AG08395 (cell line): ENCODE results near the gene SEC63.
A peak's percentile ranks its signal among the peaks of the same experiment; 100 is the strongest.
"Not testable (repeated sequence)": the region's sequence is repeated elsewhere in the genome, so short reads cannot be mapped to it uniquely, and the experiment has no call there.

Source experiments
- DNase-seq: peaks from one replicate; pipeline ENCODE4 v3.0.0; 2012; ENCODE audit warnings: mixed read lengths, low spot score

SEC63 gene

DNA sequence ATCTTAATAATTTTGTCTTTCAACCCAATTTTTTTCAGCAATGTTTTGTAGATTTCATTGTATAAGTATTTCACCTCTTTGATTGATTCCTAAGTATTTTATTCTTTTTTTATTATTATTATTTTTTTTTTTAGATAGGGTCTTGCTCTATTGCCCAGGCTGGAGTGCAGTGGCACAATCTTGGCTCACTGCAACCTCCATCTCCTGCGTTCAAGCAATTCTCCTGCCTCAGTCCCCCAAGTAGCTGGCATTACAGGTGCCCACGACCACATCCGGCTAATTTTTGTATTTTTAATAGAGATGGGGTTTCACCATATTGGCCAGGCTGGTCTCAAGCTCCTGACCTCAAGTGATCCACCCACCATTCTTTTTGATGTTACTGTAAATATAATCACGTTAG is 97.0 kb downstream of the SEC63 start:
- not testable (repeated sequence) for DNase-seq

GRCh38 chr6:107860144-107860543 is 97.9 kb downstream of the SEC63 start:
- DNase-seq: not testable (repeated sequence)

DNA sequence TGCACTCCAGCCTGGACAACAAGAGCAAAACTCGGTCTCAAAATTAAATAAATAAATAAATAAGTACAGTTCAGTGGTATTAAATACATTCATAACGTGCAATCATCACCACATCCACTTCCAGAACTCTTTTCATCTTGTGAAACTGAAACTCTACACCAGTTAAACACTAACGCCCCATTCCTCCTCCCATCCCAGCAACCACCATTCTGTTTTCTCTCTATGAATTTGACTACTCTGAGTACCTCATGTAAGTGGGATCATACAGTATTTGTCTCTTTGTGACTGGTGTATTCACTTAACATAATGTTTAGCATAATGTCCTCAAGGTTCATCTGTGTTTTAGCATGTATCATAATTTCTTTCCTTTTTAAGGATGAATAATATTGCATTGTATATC is 104.8 kb downstream of the SEC63 start:
- DNase-seq: no peak

GRCh38 chr6:107849325-107849724 is 108.7 kb downstream of the SEC63 start:
- DNase-seq: no peak

DNA sequence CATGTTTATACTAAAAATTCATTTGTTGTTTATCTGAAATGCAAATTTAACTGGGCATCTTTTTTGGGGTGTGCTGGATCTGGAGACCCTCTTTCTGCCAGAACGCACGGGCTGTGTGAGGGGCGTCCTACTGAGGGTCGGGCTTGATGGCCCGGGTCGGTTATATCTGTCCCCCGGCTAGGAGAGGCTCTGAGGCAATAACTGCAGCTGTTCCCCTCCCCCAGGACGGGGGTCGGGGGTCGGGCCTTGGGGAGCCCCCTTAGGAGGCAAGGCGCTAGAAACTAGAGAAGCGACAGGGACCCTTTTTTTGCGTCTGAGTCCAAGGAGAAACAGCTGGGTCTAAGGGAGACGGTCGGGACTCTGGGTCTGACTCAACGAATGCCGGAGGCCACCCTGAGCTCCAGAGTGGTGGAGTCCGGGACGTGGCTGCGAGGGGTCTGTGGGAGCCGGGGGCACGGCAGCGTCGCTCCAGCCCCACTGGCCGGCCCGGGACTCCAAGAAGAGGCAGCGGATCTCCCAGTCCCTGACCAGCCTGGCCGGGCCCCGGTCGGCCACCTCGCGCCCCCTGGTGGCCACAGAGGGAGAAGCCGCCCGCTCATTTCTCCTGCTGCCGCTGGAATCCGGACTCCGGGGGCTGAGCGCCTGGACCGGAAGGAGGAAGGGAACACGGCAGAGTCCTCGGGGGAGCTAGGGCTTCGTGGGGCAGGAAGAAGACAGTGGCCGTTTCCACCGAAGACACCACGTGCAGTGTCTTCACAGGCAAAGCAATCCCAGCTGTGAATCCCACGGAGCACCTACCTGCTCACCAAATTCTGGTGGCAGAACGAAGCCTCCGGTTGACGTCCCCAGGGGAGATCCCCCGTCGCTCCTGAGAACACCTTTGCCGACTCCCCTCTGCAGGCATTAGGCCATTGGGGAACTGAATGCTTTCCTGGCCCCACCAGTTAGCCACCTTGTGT is 109.9 kb downstream of the SEC63 start:
- DNase-seq: peak; percentile 92

DNA sequence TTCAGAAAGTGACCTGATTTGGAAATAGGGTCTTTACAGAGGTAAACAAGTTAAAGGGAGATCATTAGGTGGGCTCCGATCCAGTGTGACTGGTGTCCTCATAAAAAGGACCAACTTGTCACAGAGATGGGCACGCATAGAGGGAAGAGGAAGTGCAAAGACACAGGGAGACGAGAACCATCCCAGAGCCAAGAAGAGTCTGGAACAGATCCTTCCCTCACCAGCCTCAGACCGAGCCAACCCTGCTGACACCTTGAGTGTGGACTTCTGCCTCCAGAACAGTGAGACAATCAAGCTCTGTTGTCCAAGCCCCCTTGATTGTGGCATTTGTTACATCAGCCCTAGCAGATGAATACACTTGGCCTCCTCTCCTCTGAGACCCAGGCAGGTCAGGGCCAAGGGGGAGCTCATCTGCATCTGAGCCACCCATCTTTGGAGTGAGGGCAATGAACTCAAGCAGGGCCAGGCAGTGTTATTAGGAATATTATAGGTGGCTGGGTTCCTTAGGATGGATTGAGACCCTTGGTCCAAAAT is 111.7 kb downstream of the SEC63 start:
- DNase-seq: no peak

GRCh38 chr6:107845777-107846176 is 112.2 kb downstream of the SEC63 start:
- no peak for DNase-seq

- no peak for DNase-seq
Observed at GRCh38 chr6:107843400-107843799, 114.6 kb downstream of the SEC63 start.

DNA sequence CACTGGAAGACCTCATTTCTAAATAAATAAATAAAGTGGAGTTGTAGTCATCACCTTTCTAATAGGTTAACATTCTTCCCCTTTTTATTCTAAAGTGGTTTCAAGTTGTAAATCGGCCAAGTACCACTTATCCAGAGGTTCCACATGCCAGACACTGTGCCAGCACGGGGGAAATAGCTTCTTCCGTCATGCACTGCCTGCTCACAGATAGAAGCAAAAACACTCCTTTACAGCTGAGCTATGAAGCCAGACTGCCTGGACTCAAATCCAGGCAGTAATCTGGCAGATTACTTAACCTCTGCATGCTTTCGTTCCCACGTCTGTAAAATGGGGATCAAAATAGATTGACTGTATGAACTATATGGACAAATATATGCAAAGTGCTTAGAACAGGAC is 116.7 kb downstream of the SEC63 start:
- DNase-seq: no peak

DNA sequence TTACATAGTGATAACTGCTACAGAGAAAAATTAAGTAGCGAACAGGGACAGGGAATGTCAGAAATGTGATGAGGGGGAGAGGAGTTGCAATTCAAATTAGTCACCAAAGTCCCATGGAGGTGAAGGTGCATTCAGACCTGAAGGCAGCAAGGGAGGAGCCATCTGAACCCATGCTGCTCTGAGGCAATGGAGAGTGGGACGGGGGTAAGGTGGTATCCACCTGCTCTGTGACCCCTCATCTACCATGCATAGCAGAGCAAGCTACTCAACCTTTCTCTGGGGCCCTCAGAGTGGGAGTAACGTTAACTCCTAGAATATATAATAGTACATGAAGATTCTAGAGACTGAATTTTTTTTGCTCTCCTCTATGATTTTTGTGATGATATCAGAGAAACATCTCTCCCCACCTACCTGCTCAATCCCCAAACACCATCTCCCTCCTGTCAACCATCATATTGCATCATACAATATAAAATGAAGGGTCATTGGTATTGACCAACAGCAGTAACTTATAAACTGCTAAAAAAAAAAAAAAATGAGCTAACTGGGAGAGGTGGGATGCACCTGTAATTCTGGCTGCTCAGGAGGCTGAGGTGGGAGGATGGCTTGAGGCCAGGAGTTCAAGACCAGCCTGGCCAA is 117.3 kb downstream of the SEC63 start:
- DNase-seq: no peak

- no peak for DNase-seq
Observed at GRCh38 chr6:107833136-107833535, 124.9 kb downstream of the SEC63 start.

DNA sequence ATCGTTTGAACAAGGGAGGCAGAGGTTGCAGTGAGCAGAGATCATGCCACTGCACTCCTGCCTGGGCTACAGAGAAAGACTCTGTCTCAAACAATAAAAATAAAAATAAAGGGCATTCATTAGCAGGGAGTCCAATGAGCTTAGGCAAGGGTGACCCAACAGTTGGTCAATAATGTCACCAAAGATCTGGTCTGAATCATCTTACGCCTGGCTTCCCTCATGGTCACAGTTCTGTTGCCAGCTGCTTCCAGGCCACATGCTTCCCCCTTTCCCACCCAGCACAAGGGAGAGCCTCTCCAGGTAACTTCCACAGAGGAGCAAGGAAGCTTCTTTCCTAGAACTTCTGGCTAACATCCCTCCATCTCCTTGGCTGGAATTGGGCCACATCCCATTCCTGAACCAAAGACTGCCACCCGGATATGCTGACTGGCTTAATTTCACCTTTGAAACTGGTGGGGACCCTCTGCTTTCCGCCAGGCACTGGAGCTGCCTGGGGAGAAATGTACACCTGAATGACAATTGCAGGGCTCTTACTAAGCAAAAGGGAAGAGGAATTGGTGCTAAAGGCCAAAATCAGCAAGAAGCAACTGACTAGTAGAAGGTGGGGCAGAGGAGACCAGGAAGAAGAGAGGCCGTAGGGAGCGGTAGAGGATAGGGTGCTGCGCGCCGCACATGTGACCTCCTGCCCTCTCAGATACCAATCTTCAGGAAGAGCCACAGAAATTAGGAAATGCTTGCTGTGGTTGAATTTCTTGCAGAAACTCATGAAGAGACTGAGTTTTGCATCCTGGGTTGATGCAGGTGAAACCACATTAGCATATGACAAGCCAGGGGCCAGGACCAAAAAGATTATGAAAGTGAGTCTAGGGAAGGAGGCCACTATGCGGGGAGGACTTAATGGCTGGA is 125.6 kb downstream of the SEC63 start:
- no peak for DNase-seq

DNA sequence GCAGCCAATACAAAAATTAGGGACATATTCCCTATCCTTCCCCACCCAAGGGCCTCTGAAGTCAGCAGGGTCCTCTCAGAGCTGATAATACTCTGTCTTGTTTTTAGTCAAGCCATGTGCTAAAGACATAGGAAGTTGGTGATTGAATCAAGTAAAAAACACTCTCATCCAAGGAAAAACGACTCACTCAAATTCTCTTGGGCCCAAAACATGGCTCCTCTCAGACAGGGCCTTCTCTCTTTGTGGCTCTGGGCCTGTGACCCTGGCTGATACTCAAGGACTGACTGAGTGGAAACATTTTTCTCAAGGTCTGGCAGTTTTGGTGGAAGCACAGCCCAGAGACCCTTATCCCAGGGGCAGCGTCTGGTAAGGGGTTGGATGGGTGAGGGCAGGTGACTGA is 127.9 kb downstream of the SEC63 start:
- DNase-seq: no peak

GRCh38 chr6:107827541-107827940 is 130.5 kb downstream of the SEC63 start:
- no peak for DNase-seq

DNA sequence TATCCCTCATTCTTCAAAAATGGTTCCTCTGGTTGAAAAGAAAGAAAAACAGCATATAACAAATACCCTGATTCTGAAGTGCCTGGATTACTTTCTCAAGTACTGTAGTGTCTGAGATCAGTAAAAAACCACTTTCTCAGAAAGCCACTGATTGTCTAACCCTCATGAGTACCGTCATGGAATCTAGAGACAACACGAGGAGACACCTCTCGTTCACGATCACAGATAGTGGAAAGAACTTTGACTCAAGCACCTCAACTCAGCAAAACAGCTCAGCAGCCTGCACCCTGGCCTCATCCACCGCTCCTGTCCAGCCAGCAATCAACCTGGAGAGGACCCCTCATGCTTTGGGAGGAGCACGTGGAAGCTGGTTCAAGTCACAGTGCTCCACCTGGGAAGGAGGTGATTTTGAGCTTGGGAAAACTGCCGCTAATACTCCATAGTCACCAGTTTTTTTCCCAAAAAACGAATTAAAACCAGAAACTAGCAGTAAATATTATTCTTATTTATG is 134.9 kb downstream of the SEC63 start:
- DNase-seq: no peak

- no peak for DNase-seq
Observed at GRCh38 chr6:107822176-107823046, 135.6 kb downstream of the SEC63 start.

DNA sequence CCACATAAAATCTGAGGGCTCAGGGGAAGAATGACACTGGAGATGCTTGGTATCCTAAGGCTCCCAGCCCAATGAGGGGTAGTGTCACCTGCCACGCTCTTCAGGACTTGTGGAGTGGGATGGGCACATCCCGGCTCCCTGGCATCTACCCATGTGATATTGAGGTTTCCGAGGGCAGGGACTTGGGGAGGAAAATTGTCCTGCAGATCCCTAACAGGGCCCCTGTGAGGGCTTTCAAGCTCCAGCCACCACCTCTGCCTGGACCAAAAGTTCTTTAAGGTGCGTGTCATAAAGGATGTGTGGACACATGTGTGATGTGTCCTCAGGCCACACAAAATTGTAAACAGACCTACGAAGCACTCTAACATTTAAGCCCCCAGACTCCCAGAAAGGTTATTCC is 136.4 kb downstream of the SEC63 start:
- no peak for DNase-seq

DNA sequence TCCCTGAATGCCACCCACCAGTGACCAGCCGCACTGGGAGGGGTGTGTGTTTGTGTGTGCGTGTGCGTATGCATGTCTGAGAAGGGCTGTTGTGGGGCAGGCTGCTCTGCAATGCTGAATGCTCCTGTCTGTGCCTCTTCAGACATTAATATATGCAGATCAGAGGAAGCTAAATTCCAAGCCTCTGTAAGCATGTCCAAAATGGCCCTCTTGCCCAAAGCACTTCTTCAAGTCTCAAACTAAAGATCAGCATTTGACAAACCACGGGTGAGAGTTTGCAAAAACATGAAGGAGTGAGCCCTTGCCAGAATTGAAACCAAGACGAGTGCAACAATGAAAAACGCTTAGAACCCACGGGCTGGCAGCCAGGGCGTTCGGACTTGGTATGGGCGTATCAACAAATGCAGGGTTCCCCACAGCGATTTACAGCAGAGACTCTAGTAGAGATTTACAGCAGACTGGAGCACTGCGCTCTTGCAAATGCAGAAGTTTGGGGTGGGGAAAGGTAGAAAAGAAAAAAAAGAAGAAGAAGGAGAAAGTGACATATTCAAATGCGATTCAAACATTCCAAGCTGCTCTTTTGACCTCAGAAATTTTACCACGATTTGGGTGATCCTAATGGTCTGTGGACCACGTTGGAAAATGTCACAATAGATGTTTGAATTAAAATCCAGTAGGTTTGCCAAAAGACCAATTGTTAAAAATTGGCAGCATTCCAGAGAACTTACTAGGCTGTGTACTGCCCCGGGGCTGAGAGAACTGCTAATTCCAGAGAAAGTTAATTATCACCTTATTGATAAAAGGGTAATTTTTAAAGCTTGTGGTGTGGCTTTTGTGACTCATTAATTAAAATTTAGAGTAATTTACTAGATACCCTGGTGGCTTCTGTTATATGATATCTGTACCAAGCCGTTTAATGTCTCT is 137.4 kb downstream of the SEC63 start:
- DNase-seq: no peak

GRCh38 chr6:107819964-107820337 is 138.1 kb downstream of the SEC63 start:
- peak; percentile 33 for DNase-seq

GRCh38 chr6:107819217-107819616 is 138.8 kb downstream of the SEC63 start:
- no peak for DNase-seq
